HG03159 (cell line): Measurements from ENCODE around the gene MX1.

ENCODE experiments used
- ATAC-seq: cut with Tn5 transposase; IDR thresholded peaks from one replicate; pipeline ENCODE4 v1.9.1; 2021; ENCODE audit warnings: mild to moderate bottlenecking, moderate library complexity; ENCODE audit not compliant: unreplicated experiment

The MX1 gene

DNA sequence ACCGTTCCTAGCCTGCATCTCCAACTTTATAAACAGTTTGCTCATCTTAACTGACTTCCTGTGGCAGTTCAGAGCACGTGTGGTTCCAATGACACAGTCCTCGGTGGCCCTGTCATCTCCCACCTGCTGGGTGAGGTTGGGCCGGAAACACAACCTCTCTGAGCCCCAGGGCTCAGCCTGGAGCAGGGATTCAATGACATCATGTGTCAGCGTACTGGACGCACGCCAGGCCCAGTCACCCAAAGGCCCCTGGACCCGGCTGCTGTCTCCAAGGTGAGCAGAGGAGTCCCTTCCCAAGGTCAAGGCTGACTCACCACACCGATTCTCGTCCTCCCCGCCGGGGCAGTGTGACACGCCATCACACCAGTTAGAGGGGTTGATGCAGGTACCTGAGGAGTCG is 62.0 kb downstream of the MX1 start:
- ATAC-seq = no peak

DNA sequence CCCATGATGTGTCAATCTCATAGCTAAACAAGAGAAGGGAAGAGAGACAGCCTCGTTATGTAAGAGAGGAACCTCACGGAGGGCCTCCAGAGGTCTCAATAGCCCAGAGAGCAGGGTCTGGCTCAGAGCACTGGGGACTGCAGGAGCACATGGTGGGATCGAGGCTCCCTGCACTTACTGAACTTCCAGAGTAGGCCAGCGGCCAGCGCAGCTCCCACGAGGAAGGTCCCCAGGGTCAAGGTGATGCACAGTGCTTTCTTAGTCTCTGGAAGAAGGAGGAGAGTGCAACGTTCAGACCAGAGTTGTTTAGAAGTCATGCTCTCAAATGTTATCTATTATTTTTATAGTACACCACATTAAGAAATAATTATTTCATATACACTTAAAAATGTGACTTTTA is 63.3 kb downstream of the MX1 start:
- no peak for ATAC-seq

DNA sequence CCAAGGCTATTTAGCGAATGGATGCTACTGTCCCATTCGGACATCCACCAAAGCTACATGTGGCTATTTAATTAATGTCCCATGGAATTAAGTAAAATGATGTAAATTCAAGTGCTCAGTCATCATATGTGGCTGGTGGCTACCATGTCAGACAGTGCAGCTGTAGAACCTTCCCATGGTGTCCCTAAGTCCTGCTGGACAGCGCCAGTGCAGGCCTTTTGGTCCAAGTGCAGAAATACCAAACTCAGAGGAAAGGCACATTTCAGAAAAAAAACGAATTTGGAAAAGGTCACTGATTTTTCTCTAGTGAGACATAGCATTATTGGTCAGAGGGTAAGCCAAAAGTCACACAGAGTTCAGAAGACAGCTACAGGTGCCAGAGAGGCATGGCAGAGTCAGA is 64.3 kb downstream of the MX1 start:
- no peak for ATAC-seq

DNA sequence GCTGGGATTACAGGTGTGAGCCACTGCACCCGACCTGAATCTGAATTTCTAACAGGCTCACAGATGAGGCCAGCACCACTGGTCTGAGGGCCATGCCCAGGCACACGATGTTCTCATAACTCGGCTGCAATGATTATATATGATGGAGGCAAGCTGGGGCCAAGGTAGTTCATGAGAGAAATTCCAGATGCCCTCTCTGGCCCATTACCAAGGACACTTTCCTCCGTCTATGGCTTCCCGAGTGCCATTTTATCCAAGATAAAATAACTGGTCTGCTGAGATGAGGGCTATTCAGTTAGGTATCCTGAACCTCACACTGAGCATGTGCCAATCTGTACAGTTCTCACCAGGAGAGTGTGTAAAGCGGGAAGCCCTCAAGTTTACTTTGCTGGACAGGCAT is 65.4 kb downstream of the MX1 start:
- ATAC-seq = no peak

DNA sequence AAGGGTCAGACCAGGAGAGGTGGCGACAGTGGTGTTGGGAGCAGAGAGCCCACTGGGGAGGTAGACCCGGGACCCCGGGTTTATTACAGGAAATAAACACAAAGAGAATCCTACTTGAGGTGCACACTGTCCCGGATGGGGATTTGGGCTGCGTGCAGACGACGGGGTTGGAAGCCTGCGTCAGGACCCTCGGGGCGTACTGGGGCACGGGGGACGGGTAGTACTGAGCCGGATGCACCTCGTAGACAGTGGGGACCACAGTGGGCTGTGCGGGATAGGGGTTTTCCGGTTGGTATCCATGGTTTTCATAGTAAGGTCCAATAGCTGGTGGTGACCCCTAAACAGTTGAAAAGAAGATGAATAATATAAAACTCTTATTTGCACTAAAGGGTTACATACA is 68.2 kb downstream of the MX1 start:
- ATAC-seq = no peak

DNA sequence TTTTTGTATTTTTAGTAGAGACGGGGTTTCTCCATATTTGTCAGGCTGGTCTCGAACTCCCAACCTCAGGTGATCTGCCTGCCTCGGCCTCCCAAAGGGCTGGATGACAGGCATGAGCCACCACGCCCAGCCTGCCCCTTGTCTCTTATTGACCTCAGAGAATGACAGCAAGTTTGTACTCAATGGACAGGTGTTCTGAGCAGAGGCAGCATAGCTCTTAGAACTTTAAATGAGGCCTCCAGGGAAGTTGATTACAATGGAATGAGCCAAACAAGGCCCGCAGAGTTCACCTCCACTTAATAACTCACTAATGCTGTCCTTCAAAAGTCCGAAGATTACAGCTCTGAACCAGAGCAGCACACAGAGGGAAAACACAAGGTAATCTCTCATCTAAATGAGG is 71.0 kb downstream of the MX1 start:
- no peak for ATAC-seq

DNA sequence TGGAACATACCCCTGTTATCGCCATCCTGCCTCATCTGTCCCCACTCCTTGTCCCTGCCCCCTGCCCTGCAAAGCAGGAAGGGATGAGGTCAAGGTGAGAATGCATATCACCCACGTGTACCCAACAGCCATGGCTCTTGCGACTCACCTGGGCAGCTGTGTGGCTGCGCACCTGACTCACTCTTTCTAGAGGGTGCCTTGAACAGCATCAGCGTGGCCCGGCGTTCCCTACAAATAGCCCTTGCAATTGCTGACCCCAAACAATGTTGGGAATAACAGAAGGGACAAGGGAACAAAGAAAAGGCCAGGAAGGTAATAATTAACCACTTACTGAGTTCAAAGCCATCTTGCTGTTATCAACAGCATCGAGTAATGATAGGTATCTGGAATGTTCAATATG is 71.7 kb downstream of the MX1 start:
- ATAC-seq = no peak

DNA sequence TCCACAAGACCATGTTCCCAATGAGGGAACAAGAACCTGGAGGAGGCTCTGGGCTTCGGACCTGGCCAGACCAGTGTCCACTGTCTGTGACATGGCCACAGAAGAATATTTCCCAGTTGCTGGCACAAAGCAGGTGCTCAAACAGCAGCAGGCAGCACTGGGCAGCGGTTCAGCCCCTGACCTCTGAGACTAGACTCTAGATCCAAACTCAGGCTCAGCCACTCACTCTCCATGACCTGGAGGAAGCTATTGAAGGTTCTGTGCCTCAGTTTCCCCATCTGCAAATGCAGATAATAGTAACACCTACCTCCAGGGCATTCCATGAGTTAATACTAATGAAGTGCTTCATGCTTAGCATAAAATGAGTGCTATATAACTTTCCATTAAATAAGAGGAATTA is 73.9 kb downstream of the MX1 start:
- no peak for ATAC-seq

DNA sequence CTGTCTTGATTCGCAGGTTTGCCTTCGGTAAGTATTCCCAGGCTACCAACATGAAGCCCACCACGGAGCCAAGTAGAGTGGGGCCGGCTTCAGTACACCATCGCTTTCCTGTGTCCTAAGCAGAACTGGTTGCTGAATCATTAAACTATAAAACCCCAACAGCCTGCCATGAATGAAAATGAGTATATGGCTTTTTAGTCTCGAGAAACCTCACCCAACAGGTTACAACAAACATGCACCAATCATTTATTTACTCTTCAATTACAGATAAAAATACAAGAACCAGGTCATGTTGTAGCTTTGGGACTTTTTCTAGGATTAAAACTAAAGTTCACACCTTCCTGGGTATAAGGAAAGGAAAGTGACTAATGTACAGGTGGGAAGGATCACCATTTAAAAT is 74.3 kb downstream of the MX1 start:
- ATAC-seq = no peak

DNA sequence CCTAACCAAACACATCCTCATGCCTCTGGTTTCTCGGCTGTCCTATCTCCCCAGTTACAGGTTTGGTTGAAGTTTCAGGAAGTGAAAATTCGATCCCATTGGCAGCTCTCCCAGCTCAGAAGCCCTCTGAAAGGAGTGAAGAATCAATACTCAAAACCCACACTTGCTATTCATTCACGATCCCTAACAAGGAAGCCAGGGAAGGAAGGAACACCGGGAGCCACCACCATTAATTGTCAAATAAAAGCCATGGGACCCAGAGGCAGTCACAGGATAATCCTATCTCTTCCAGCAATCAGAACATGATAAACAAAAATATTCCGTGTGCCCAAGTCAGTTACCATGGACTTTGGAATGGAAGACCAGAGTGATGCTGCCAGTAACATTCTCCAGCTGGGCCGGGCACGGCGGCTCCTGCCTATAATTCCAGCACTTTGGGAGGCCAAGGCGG is 74.9 kb downstream of the MX1 start:
- no peak for ATAC-seq

DNA sequence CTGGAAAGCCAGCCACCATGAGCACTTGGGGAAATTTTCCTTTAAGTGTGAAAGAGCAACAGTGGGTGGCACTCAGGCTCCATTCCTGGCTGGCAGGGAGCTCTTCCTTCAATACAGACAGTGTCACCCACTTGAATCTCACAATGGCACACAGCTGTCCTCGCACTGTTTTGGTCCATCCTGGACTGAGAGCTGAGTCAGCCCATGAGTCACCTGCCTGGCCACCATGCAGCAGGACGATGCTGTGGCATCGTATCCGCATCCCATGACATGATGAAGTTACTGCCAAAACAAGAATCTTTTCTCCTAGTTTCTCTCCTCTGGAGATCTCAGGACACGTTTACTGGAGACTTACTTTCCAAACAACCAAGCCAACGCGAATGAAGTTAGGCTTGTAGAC is 75.9 kb downstream of the MX1 start:
- no peak for ATAC-seq

DNA sequence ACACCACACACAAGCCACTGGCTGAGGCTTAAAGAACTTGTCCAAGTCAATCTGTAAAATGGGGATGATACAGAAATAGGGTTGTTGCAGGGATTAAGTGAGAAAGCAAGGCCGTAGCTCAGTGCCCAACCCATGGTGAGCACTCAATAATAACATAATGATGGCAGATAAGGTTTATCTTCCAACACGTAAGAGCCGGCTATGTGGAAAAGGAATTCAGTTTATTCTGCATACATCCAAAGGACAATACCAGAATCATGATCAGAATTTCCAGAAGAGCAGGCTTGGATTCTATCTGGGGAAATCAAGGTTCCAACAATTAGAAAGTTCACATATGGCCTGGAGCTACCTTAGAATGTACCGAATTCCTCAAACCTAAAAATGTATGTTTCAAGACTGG is 77.3 kb downstream of the MX1 start:
- no peak for ATAC-seq

DNA sequence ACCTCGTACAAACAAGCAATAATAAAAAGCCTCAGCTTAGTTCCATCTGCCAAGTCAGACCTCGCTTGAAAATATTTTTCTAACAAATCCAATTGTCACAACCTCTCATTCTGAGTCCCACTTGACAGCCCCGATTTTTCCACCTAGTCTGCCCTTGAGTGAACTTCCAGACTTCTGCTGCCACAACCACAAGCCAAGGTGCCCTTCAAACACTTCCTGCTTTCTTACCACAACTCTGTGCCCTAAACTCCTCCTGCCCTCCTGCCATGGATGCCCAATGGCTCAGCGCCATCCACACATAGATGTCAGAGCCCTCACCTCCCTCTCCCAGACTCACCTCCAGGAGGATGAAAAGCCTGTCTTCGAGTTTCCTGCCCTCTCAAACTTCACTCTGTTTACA is 78.0 kb downstream of the MX1 start:
- no peak for ATAC-seq

DNA sequence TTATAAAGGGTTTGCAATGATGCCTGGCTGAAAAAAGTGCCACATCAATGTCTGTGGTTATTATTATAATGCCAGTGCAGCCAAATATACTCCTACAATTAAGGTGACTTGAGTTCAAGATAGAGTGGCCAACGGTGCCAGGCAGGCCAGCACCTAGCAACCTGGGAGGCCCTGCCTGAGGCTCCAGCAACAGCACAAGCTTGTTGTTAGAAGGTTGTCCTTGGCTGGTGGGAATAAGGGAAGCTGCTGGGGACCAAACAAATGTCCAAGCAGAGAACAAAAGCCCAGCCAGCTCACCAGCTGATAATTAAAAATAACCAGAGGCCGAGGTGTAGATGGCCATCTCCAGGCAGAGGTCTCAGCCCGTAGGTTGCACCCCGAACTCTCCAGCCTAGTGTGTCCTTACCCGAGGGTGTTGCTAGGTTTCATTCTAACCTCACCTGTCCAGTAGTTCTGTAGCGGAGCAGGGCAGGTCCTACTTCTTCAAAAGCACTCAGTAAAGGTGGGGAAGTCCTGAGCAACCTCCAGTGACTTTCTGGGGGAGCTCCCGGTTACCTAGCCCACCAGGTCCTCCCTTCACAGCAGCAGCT is 80.1 kb downstream of the MX1 start:
- ATAC-seq = no peak

DNA sequence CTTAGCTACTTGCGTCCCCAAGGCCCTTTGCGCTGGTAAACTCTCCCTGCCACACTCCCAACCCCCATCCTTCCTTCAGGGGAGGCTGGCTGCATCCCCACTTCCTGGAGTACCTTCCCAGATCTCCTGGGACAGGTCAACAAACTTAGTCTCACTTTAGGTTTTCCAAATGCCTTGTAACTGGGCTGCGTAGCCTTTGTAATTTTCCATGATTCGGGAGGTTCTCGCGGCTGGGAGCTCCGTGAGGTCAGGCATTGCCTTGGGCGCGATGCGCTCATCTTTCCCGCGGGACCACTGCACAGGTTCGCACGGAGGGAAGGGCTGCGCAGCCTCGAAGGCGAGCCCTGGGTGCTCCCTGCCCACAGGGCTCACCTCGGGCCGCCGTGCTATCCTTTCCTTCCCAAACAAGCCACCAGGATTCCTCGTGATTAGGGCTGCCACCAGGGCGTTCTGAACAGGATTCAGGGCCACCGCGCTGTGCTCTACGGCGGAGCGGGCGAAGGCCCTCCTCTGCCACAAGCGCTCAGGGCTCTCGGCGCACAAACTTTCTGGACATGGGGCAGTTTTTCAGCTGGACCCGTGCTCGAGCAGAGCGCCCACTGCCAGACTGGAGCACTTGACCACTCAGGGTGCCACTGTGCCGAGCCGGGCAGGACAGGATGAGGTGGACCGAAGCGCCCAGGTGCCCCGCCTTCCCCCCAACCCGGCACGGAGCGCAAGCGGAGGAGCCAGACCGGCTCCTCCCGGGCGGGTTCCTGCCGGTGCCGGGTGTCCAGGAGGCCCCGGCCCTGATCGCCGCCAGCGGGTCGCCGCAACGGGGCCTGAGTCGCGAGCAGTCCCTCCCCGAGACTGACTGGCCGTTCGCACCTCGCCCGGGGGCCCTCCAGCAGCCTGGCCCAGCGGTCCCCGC is 80.8 kb downstream of the MX1 start:
- no peak for ATAC-seq

DNA sequence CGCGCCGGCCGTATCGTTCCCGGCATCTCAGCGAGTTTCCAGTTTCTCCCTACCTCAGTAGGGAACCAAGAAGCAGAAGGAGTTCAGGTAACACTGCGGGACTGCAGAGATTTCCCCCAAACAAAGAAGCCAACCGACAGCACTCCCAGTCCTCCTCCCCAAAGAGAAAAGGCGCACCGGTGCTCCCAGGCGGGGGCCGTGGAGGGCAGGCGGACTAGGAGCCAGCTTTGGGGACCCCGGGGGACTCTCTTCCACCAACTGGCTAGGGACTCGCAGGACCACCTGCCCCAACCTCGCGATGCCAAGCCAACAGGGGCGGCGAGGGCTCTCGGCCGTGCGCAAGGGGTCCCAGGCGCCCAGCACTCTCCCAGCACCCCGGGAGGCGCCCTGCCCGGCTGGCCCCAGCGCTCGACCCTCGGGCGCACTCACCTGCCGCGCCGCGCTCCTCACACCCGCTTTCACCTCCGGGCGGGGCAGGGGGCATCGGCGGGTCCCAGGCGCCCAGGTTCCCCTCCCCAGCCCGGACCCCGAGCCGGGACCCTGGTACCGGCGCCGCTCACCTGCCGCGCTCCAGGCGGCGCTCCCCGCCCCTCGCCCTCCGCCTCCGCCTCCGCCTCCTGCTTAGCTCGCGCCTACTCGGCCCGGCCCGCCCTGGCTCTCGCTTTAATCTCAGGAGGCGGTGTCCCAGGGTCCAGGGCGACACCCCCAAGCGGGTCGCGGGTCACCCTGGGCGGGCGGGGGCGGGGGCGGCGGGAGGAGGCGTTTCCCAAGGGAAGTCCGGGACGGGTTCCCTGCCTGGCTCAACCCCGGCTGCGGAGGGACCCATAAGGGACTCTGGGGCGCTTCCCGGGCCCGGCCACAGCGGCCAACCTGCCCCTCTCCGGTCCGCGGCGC is 81.7 kb downstream of the MX1 start, which contains the start of gene TMPRSS2:
TSS of gene TMPRSS2 (minus strand) at position 638 of the 894 bp plus-strand sequence. CDS start 10,025 bp downstream, outside the sequence.
- no peak for ATAC-seq

DNA sequence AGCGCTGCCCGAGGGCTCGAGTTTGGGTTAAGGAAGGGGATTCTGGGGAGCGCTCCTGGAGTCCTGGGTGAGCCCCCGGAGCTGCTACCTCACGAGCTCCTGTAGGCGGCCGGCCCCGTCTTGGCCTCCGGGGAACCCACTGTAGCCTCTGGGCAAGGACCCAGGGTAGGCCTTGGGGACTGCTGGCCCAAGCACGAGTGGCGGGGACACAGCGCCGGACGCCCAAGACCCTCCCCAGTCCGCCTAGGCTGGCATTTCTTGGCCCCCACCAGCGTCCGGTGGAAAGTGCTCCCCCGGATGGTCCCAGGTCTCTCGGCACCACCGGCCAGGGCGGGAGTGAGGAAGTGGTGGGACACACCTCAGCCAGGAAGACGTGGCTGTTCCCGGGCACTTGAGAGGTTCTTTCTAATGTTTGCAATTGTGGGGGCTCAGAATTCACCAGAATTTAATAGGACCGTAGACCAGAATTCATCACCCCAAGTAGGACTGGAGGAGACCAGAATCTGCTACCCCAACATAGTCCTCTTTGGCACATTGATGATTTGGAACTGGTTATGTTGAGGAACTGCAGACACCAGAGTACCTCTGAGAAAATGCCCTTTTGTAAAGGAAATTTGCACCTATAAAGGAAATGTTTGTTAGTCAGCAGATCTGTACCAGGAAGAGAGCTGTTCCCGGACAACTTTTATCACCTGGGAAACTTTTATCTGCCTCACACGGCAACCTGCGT is 82.5 kb downstream of the MX1 start:
- ATAC-seq = no peak
